SKM-1 treated with dmso at 0.1 percent for 144 hours (cell line): ENCODE measurements around the gene CDH15.
"Not testable (repeated sequence)": the region's sequence is repeated elsewhere in the genome, so short reads cannot be mapped to it uniquely, and the experiment has no call there.

ENCODE experiments used
- DNase-seq: peaks from one replicate; lab custom pipeline; 2025; ENCODE audit not compliant: unreplicated experiment; lab: John Stamatoyannopoulos, UW

CDH15 gene

DNA sequence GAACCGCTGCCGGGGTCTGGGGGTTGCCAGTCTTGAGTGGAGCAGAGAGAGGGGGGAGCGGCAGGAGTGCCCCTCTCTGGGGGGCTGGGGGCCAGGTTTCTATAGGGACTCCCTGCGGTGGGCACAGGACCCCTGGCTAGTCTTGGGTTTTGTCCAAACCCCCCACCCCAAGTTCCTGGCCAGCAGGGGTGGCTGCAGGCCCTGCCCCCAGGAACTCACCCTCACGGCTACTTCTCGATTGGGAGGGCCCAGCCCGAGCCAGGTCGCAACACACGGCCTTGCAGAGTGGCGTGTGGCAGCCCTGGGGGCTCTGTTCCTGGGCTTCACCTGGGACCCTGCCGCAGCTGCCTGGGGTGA lies 601 bp downstream of the CDH15 start:
- no peak for DNase-seq

DNA sequence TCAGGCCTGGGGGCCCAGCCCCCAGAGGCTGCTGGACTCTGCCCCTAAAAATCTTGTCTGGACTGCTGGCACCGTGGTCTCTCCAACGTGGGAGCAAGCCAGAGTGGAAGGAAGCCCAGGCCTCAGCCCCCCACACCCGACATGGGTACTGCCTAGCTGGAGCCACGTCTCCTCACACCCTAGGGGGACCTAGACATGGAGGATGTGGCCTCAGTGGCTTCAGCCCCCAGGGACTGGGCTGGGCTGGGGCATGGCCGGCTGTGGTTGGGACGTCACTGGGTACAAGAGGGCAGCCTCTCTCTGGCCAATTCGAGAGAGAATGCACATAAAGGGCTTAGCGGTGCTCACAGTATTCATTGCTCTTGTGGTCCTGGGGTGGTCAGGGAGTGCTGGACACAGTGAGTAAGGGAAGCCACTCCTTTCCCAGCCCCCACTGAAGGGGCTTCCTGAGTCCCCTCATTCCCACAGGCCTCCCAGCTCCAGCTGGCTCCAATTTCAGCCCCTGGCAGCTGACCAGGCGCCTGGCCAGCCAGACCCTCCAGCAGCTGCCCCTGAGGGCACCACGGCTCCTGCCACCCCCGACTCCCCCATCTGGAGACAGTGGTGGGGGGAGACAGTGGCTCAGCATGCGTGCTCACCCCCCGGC lies 1.1 kb downstream of the CDH15 start:
- DNase-seq = no peak

DNA sequence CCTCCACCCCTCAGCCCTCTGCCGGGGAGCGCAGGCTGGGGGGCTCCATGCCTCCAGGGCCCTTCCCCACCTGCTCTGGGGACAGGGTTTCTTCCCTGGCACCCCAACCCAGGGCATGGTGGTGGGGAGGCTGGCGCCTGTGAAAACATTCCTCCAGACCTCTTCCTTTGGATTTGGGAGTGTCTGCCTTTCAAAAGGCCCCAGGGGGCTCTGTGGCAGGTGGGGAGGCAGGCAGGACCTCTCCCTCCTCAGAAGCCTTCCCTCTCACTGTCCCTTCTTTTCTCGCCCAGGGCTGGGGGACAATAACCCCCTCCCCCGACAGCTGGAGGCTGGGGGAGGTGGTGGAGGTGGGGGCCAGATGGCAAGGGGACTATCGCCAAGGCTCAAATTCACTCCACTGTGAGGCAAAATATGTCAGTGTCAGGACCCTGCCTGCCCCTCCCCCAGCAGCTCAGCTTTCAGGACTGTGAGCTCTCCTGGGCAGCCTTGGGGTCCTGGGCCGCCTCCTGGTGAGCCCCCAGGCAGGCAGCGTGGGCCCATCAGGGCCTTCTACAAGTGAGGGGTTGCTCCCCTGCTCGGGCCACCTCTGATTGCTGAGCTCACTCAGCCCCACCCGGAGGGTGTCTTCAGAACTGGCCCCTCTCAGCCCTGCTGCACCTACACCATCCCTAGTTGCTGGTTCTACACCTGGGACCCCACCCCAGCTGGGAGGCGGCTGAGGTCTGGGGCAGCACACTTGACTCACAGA lies 1.8 kb downstream of the CDH15 start:
- no peak for DNase-seq

DNA sequence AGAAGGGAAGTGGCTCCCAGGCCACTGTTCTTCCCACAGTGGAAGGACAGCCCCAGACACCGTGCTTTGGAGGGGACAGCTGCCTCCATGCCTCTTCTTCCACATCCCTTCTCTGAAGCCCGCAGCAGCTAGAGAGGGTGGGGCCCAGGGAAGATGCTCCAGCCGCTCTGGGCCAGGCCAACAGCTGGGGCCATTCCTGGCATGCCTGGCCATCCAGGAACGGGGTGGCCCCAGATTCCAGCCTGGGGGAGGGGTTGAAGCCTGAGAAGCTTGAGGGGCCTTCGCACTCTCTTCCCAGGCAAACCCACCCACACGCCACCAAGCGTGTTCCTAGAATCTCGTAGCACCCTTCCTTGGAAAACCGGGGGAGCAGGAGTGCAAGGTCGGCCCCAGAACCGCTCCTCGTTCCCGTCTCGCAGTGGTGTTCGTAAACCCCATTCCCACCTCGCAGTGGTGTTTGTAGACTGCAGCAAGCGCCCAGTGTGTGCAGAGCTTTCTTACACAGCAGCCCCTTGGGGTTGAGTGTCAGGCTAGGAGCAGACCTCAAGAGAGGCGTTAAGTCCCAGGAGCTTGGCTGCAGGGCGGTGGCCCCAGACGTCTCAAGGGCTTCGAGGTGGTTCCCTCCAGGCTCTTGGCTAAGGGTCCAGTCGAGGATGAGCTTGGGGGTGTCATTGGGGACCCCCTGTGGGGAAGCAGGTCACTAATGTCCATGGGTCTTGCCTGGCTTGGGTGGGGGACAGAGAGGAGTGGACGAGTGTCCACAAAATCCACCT lies 2.7 kb downstream of the CDH15 start:
- no peak for DNase-seq

DNA sequence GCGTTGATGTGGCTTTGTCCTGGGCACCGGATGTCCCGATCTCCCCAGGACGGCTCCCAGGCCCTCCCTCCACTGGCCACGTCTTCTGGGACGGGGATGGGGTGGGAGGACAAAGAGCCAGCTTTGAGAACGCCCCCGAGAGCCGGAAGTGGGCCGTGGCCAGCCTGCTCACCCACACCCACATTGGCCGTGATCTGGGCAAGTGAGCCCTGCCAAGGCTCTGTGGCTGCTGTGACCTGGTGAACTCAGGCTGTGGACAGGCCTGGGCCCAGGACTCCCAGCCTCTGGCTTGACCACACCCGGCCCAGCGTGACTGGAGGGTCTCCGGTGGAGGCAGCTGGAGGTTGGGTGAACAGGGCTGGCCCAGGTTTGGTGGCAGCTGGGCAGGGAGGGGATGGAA lies 3.3 kb downstream of the CDH15 start:
- DNase-seq = no peak

DNA sequence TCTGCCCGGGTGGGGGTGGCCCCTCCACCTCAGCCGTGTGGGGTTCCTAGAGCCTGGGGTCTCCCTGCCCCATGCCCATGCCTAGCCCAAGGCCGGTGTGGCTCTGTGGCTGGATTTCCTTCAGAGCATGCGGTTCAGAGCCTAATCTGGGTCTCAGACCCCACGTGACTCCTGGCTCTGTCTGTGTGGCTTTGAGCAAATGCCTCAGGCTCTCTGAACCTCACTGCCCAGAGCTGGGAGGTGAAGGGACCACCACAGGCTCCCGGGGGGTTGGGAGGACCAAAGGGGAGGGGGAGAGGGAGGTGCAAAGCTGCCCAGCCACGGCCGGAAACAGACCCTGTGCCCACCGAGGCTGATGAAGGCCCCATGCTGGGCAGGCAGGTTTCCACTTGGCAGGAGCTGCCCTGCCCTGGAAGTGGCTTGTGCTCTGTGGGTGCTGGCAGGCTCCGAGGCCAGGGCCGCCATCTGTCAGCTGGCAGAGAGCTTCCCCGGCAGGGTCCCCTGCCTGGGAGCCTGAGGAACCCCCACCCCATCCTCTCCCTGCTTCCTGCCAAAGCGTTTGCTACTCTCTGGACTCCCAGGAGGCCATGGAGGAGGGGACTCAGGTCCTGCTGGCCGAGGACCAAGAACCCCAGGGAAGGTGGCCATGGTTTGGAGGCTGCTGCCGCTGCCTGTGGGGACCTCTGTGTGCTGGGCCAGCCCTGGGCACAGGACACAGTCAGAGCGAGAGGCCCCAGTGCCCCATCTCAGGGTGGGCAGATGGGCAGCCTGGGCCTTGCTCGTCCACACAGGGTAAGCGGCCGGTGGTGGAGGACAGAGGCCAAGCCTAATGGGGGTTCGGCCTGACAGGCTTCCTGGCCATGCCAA lies 4.0 kb downstream of the CDH15 start:
- DNase-seq = no peak

DNA sequence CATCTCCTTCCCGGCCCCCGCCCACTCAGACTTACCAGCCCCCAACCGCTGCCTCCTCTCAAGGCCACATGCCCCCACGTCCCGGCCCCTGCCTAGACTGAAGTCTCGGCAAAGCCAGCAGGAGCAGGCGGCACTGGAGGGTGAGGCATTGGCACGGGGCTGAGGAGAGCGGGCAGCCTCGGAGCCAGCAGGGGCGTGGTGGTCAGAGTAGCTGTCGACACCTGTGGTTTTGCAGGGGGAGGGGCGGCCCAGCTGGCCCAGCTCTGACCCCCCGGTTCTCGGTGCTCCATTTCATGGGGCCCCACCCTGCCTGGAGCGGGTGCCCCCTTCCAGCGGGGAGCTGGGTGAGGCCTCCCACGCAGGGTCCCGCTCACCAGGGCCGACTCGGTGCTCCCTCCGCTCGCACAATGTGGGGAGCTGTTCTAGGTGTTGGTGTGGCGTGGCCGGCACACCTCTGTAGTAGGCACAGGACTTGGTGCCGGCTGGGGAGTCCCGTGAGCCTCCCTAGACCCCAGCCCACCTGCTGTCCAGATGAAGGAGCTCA lies 4.7 kb downstream of the CDH15 start:
- no peak for DNase-seq

DNA sequence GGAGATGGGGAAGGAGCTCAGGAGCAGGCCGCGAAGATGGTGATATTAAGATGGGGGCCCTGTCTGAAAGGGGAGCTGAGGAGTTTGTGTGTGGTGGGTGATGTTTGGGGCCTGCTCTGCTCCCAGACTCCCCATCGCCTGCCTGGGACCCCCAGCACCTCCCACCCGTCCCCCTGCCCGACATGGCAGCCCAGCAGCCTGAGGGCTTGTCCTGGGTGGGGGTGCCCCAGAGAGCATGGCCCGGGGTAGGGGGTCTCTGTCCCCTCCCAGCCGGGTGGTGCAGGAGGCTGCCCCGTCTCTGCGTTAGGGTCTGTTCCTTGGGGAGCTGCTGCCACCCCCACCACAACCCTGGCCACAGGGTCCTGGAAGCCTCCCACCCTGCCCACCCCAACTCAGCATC lies 5.2 kb downstream of the CDH15 start:
- DNase-seq = no peak

DNA sequence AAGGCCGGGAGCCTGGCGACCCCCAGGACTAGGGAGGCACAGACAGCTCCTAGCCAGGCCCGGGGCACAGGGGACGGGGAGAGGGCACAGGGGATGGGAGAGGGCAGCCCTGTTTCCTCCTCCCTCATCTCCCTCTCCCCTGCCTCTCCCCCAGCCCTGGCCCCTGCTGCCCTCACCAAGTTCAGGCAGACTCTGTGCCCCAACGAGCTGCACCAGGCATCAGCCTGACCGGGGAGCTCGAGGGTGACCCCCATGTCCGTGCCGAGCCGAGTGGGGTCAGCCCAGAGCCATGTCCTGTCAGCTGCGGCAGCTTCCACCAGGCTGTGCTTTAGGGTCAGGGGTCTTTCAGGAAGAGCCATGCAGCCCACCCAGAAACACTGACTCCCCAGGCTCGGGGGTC lies 6.0 kb downstream of the CDH15 start:
- no peak for DNase-seq

DNA sequence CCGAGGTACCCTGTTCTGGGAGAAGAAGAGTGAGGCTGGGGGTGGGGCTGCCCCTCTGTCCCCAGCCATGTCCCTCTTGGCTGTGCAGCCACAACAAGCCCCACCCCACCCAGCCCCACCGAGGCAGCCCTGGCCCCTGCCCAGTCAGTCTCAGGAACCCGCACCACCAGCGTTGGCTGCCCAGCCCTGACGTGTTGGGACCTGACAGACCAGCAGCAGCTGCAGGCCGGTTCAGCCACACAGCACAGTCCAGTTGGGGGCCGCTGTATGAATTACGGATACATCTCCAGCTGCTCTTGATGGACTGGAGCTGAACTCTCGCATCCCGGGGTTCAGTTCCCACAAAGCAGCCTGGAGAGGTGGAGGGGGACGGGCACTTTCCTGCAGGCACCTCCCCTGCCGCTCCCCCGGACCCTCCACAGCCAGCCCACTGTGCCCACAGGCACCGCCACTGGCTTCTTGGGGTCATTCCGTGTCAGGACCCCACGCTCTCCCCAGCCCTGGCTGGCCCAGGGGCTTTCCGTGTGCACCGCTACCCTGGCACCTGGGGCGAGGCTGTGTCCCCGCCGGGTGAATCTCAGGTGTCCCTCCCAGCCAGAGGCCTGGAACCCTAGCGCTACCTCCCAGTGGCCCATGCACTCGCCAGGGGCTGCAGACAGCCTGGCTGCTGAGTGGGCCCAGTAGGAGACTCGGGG lies 7.1 kb downstream of the CDH15 start:
- DNase-seq = no peak

DNA sequence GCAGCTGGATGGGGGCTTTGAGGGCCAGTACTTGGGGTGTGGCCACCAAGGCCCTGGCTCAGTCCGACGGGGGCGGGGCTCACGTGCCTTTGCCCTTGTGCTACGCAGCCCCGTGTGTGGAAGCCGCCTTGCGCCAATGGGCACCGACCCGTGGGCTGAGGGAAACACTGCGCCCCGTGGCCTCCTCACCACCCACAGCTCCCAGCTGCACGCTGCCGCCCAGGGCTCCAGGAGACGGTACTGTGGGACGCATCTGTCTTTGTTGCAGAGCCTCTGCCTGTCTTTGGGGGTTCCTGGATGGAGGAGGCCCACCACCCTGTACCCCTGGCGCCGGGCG lies 7.6 kb downstream of the CDH15 start:
- no peak for DNase-seq

DNA sequence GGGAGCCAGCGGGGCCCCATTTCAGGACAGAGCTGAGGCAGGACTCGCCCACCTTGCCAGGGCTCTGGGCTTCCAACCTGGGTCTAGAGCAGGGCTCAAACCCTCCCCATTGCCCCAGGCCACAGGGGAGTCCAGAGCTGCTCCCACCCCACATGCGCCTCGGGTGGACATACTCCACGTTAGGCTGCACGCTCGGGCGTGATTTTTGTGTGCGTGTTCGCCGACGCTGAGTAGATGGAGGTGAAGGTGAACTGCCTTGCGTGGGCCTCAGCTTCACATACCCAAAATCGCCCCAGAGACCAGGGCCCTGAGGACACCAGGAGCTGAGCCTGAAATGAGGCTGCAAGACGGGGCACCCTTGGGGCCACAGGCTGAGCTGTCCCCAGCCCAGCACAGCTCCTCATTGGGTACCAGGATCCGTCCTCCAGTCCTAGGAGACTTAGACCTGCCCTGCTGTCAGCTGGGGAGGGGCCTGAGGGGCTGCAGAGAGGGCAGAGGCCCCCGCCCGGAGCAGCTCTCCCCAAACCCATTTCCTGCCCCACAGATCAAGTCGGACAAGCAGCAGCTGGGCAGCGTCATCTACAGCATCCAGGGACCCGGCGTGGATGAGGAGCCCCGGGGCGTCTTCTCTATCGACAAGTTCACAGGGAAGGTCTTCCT lies 8.2 kb downstream of the CDH15 start:
- DNase-seq = no peak

DNA sequence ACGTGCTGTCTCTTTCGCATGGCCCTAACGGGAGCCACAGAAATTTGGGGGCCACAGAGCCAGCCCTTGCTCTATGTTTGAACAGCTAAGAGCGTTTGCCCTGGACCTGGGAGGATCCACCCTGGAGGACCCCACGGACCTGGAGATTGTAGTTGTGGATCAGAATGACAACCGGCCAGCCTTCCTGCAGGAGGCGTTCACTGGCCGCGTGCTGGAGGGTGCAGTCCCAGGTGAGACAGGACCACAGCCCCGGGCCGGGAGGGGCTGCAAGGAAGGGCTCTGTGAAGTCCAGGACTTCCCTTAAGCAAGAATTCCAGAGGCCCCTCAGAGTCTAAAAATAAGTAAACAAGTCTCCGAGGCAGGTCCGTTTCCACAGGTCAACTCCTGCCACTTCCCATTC lies 11.9 kb downstream of the CDH15 start:
- DNase-seq = no peak

DNA sequence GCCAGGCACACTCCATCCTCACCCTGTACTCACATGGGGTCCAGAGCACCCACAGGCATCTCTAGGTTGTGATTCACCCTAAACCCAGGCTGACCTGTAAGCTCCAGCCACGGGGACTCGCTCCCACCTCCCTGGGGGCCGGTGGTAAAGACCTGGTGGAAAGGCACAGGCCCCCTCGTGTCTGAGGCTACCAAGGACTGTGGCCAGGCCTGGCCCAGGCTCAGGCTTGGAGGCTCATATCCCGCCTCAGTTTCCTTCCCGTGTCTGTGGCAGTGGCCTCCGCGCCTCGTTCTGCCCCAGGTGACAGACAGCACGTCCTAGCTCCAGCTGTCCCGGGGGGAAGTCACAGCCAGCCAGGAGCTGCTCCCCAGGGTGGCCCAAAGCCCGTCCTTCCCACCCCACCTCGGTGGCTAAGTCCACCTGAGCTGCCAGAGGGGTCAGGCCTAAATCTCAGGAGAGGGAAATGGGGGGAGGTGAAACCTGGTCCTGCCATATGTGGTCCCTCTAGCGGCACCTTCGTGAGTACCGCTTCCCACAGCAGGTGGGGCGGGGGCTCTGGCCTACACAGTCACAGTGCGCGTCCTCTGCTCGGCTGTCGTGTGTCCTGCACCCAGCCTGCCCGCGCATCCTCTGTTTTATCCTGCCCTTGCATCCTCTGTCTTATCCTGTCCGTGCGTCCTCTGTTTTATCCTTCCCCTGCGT lies 12.6 kb downstream of the CDH15 start:
- DNase-seq = no peak

DNA sequence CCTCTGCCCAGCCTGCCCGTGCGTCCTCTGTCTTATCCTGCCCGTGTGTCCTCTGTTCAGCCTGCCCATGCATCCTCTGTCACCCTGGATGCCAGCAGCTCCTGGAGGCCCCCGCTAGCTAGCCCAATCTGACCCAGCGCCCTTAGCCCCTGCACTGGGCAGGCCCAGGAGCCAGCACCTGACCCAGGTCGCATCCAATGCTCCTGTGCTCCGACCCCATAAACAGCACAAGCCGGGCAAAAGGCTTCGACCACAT lies 13.1 kb downstream of the CDH15 start:
- no peak for DNase-seq

DNA sequence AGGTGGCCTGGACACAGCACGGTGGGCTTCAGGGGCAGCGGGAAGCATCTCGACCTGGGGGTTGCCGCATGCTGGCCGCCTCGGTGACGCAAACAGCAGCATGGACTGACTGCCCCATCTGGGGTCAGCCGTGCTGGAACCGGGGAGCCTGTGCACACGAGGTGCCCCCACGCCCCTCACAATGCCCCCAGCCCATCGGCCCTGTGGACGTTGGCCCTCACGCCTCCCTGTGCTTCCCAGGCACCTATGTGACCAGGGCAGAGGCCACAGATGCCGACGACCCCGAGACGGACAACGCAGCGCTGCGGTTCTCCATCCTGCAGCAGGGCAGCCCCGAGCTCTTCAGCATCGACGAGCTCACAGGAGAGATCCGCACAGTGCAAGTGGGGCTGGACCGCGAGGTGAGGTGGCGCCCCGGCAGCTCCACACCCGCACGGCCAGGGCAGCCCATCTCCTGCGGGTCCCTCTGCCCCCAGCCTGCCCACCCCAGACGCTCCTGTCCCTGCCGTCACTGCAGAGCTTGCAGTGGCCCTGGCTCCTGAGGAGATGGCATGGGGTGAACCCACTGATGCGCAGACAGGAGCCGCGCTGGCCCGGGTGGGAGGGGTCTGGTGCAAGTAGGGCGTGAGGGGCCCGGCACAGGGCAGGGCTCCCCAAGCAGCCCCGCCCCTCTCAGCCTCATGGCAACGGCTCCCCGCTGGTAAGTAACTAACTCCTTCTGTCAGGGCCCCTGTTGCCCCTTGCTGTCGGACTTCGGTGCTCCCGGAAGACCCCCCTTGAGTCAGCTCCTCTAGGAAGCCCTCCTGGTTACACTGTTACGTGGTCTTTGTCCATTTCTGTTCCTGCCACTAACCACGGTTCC lies 13.6 kb downstream of the CDH15 start:
- no peak for DNase-seq

DNA sequence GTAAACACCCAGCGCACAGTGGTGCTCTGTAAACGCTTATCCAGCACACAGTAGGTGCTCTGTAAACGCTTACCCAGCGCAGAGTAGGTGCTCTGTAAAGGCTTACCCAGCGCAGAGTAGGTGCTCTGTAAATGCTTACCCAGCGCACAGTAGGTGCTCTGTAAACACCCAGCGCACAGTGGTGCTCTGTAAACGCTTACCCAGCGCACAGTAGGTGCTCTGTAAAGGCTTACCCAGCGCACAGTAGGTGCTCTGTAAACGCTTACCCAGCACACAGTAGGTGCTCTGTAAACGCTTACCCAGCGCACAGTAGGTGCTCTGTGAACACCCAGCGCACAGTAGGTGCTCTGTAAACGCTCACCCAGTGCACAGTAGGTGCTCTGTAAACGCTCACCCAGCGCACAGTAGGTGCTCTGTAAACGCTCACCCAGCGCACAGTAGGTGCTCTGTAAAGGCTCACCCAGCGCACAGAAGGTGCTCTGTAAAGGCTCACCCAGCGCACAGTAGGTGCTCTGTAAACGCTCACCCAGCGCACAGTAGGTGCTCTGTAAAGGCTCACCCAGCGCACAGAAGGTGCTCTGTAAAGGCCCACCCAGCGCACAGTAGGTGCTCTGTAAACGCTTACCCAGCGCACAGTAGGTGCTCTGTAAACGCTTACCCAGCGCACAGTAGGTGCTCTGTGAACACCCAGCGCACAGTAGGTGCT lies 14.5 kb downstream of the CDH15 start:
- DNase-seq = not testable (repeated sequence)

DNA sequence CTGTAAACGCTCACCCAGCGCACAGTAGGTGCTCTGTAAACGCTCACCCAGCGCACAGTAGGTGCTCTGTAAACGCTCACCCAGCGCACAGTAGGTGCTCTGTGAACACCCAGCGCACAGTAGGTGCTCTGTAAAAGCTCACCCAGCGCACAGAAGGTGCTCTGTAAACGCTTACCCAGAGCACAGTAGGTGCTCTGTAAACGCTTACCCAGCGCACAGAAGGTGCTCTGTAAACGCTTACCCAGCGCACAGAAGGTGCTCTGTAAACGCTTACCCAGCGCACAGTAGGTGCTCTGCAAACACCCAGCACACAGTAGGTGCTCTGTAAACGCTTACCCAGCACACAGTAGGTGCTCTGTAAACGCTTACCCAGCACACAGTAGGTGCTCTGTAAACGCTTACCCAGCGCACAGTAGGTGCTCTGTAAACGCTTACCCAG lies 15.1 kb downstream of the CDH15 start:
- DNase-seq = not testable (repeated sequence)
